Prostate gland (tissue), 2 donors: ENCODE results near the gene CHD3.

Experiments
- POLR2AphosphoS5 ChIP-seq: sonication (generic); formaldehyde crosslinking; IDR thresholded peaks from one replicate; pipeline ENCODE4 v1.6.1; 2017; ENCODE audit warnings: antibody characterized with exemption
- TF ChIP-seq, protein P1 (sequence below), 4 experiments: fragments of 200-600 bp in 2 of 4; fragments of 450-650 bp in 2 of 4; sonication (generic) in 2 of 4; IDR thresholded peaks; 1 replicate in 3 of 4; 2 replicates in 1 of 4; pipeline ENCODE4 v1.5.1; 2016 to 2019; ENCODE audit warnings: antibody characterized with exemption in 4 of 4, mild to moderate bottlenecking in 2 of 4, moderate library complexity in 2 of 4

DNA sequence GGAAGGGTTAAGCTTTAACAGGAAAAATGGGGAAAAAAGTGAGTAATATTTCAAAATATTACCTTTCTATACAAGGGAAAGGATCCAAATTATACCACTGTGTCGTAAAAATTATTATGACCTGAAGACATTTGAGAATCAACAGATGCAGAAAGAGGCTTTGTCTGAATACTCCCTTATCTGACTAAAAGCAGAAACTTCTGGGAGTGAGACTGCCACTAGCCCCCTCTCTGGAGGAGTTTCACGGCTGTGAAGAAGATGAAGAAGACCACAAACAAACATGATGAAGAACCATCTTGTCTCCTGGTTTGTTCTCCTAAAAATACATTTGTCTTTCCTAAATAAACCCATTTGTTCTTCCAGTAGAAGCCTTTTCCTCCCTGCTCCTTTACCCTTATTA, 72.8 kb downstream of the CHD3 start:
- TF ChIP-seq, protein P1, sequence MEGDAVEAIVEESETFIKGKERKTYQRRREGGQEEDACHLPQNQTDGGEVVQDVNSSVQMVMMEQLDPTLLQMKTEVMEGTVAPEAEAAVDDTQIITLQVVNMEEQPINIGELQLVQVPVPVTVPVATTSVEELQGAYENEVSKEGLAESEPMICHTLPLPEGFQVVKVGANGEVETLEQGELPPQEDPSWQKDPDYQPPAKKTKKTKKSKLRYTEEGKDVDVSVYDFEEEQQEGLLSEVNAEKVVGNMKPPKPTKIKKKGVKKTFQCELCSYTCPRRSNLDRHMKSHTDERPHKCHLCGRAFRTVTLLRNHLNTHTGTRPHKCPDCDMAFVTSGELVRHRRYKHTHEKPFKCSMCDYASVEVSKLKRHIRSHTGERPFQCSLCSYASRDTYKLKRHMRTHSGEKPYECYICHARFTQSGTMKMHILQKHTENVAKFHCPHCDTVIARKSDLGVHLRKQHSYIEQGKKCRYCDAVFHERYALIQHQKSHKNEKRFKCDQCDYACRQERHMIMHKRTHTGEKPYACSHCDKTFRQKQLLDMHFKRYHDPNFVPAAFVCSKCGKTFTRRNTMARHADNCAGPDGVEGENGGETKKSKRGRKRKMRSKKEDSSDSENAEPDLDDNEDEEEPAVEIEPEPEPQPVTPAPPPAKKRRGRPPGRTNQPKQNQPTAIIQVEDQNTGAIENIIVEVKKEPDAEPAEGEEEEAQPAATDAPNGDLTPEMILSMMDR (IDR thresholded peaks at IDR 0.05): no peak
- no peak for TF ChIP-seq POLR2AphosphoS5
